Testis (tissue), 2 donors: ENCODE results near the gene ALDH4A1.

Experiments
- POLR2A ChIP-seq: fragments of 450-650 bp; IDR thresholded peaks from one replicate; pipeline ENCODE4 v1.6.1; 2017; ENCODE audit warnings: antibody characterized with exemption, mild to moderate bottlenecking, moderate library complexity
- TF ChIP-seq, protein P1 (sequence below), 3 experiments: fragments of 450-650 bp in 2 of 3; fragments of 200-600 bp in 1 of 3; sonication (generic) in 1 of 3; IDR thresholded peaks; one replicate each; pipeline ENCODE4 v1.5.1; 2016 to 2019; ENCODE audit warnings: antibody characterized with exemption in 3 of 3, mild to moderate bottlenecking in 2 of 3, moderate library complexity in 1 of 3

DNA sequence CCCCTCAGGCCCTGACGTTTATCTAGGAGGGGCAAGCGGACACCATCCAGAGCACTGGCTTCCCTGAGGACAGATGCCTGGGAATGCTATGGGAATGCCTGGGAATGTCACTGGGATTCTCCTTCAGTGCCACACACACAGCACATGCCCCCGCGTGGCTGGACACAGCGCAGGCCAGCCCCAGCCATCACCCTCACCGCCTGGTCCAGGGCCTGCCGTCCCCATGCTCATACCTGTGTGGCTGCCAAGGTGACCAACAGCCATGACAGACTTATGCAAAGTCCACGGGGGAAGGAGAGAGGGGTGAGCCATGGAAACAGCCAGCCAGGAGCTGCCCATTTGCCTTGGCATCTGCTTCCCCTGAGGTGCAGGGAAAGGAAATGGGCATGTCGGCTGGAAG is 37.2 kb downstream of the ALDH4A1 start:
- TF ChIP-seq, protein P1, sequence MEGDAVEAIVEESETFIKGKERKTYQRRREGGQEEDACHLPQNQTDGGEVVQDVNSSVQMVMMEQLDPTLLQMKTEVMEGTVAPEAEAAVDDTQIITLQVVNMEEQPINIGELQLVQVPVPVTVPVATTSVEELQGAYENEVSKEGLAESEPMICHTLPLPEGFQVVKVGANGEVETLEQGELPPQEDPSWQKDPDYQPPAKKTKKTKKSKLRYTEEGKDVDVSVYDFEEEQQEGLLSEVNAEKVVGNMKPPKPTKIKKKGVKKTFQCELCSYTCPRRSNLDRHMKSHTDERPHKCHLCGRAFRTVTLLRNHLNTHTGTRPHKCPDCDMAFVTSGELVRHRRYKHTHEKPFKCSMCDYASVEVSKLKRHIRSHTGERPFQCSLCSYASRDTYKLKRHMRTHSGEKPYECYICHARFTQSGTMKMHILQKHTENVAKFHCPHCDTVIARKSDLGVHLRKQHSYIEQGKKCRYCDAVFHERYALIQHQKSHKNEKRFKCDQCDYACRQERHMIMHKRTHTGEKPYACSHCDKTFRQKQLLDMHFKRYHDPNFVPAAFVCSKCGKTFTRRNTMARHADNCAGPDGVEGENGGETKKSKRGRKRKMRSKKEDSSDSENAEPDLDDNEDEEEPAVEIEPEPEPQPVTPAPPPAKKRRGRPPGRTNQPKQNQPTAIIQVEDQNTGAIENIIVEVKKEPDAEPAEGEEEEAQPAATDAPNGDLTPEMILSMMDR (IDR thresholded peaks at IDR 0.05) = no peak
- no peak for TF ChIP-seq POLR2A
